K562 (cell line): ENCODE measurements around the gene PRUNE1. TPM values are rescaled to one million over a fixed set of nuclear protein-coding genes. Genes with fewer than 3 reads are reported as not detected.

ENCODE experiments used
- CHD4 ChIP-seq: fragments of 200-600 bp; sonication (generic); IDR thresholded peaks from 3 replicates; pipeline ENCODE4 v1.6.1; 2012; ENCODE audit warnings: low read depth, mild to moderate bottlenecking, mixed read lengths, low read length, inconsistent platforms; ENCODE audit not compliant: insufficient read depth, insufficient replicate concordance, poor library complexity, severe bottlenecking
- CREB3L1 ChIP-seq: fragments of 450-650 bp; IDR thresholded peaks from 2 replicates; pipeline ENCODE4 v1.6.1; 2014; ENCODE audit warnings: low read depth, mild to moderate bottlenecking, moderate library complexity, borderline replicate concordance
- EWSR1 ChIP-seq: fragments of 450-650 bp; IDR thresholded peaks from 2 replicates; pipeline ENCODE4 v1.6.1; 2018; ENCODE audit warnings: borderline replicate concordance, mild to moderate bottlenecking, low read depth, moderate library complexity; ENCODE audit not compliant: partially characterized antibody
- GATAD2B ChIP-seq: fragments of 450-650 bp; IDR thresholded peaks from 2 replicates; pipeline ENCODE4 v1.6.1; 2017; ENCODE audit warnings: mild to moderate bottlenecking, borderline replicate concordance
- HLTF ChIP-seq: fragments of 450-650 bp; IDR thresholded peaks from 2 replicates; pipeline ENCODE4 v1.6.1; 2016
- KLF10 ChIP-seq: fragments of 250-450 bp; sonication (Bioruptor Pico); IDR thresholded peaks from 2 replicates; pipeline ENCODE4 v1.6.1; 2021; ENCODE audit warnings: matching md5 sums
- NR2C2 ChIP-seq, 2 experiments: fragments of 200-800 bp in 1 of 2; sonication (Bioruptor generic) in 1 of 2; sonication (generic) in 1 of 2; formaldehyde crosslinking in 1 of 2; IDR thresholded peaks; 2 replicates each; pipeline versions ENCODE4 v1.6.1 to v1.8.0; 2016 to 2022; ENCODE audit warnings: mild to moderate bottlenecking in 1 of 2, missing compliant biosample characterization in 1 of 2, missing genetic modification characterization in 1 of 2, missing genetic modification reagents in 1 of 2
- PHF20 ChIP-seq: fragments of 450-650 bp; IDR thresholded peaks from 2 replicates; pipeline ENCODE4 v1.6.1; 2018; ENCODE audit not compliant: partially characterized antibody
- POLR2G ChIP-seq: fragments of 200-400 bp; formaldehyde crosslinking; IDR thresholded peaks from 2 replicates; pipeline ENCODE4 v1.6.1; 2017; ENCODE audit warnings: low read depth, mild to moderate bottlenecking, antibody characterized with exemption, low read length, moderate library complexity
- RUNX1 ChIP-seq: sonication (generic); IDR thresholded peaks from 2 replicates; pipeline ENCODE4 v1.6.1; 2016; ENCODE audit warnings: antibody characterized with exemption, low read depth
- SAFB2 ChIP-seq: fragments of 200-400 bp; formaldehyde crosslinking; IDR thresholded peaks from 2 replicates; pipeline ENCODE4 v1.6.1; 2018; ENCODE audit warnings: borderline replicate concordance, low read length, low read depth, moderate library complexity; ENCODE audit not compliant: severe bottlenecking
- SNIP1 ChIP-seq: fragments of 450-650 bp; IDR thresholded peaks from 2 replicates; pipeline ENCODE4 v1.7.1; 2017; ENCODE audit warnings: low read depth, mild to moderate bottlenecking
- TBP ChIP-seq: optimal IDR thresholded peaks from 2 replicates; pipeline ENCODE3; 2011; ENCODE audit warnings: low read depth, low read length, improper control_type of control experiment
- ZNF347 ChIP-seq: fragments of 450-650 bp; formaldehyde crosslinking; IDR thresholded peaks from 2 replicates; pipeline ENCODE4 v1.4.0; 2020; ENCODE audit warnings: low read depth, mild to moderate bottlenecking, moderate library complexity
- ZSCAN29 ChIP-seq: fragments of 450-650 bp; IDR thresholded peaks from 2 replicates; pipeline ENCODE4 v1.6.1; 2017
- ZSCAN32 ChIP-seq: fragments of 450-650 bp; formaldehyde crosslinking; IDR thresholded peaks from 2 replicates; pipeline ENCODE4 v1.4.0; 2020; ENCODE audit warnings: mild to moderate bottlenecking, moderate library complexity
- polyA plus RNA-seq, 8 experiments: library from polyadenylated mRNA; depleted of rRNA in 4 of 8; stranded (reverse) in 5 of 8; unstranded in 3 of 8; fragments of >200 nt; fragmentation: Nextera tagmentation in 2 of 8; fragmentation: Illumina TruSeq in 1 of 8; extraction: Ambion mirVana in 2 of 8; extraction: Trizol in 1 of 8; gene quantifications; 2 replicates each; pipeline versions ENCODE4 v1.2.1 to v1.2.3, GENCODE V29; 2011 to 2014; ENCODE audit warnings: inconsistent platforms in 1 of 8, missing spikeins in 1 of 8
- total RNA-seq, 7 experiments: library from RNA; depleted of rRNA in 6 of 7; stranded (reverse); fragments of >200 nt in 6 of 7; fragmentation: Illumina TruSeq in 2 of 7; extraction: Trizol in 2 of 7; gene quantifications; 2 replicates each; pipeline versions ENCODE4 v1.2.1 to v1.2.3, GENCODE V29; 2011 to 2021; ENCODE audit warnings: low replicate concordance in 1 of 7
- TF ChIP-seq, protein P1 (sequence below): fragments of 450-650 bp; IDR thresholded peaks from 2 replicates; pipeline ENCODE4 v1.6.1; 2016; ENCODE audit warnings: mild to moderate bottlenecking, moderate library complexity

Gene PRUNE1
- total and polyA plus RNA-seq, 9 of the 15 experiments (the other 6 are each of a cell fraction or from before 2014, with no cell fraction given), result 16.7 to 48.3 (median 26.2) TPM

DNA sequence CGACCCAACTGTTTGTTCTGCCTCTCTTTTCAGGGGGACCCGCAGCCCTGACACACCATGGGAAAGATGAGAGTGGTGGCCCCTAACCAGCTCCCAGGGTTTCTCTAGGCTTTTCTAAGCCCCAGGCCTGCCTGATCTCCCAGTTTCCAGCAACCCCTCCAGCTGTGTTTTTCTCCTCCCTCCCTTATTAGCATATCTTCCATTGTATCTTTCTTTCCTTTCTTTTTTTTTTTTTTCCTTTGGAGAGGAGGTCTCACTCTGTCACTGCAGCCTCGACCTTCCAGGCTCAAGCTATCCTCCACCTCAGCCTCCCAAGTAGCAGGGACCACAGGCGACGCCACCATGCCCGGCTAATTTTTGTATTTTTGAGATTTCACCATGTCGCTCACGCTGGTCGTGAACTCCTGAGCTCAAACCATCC lies 31.8 kb upstream of the PRUNE1 start (continued):
- TF ChIP-seq ZSCAN29, result 0 out of 2 replicates have a peak, but pooled peaks have one; percentile 11
- no peak for TF ChIP-seq EWSR1
- no peak for TF ChIP-seq PHF20
- no peak for TF ChIP-seq NR2C2 (CRISPR knock-in tag; IDR thresholded peaks at IDR 0.05)
- TF ChIP-seq NR2C2 (tag; IDR thresholded peaks at IDR 0.05), result no peak
- no peak for TF ChIP-seq GATAD2B
- no peak for TF ChIP-seq CREB3L1
- TF ChIP-seq, protein P1, sequence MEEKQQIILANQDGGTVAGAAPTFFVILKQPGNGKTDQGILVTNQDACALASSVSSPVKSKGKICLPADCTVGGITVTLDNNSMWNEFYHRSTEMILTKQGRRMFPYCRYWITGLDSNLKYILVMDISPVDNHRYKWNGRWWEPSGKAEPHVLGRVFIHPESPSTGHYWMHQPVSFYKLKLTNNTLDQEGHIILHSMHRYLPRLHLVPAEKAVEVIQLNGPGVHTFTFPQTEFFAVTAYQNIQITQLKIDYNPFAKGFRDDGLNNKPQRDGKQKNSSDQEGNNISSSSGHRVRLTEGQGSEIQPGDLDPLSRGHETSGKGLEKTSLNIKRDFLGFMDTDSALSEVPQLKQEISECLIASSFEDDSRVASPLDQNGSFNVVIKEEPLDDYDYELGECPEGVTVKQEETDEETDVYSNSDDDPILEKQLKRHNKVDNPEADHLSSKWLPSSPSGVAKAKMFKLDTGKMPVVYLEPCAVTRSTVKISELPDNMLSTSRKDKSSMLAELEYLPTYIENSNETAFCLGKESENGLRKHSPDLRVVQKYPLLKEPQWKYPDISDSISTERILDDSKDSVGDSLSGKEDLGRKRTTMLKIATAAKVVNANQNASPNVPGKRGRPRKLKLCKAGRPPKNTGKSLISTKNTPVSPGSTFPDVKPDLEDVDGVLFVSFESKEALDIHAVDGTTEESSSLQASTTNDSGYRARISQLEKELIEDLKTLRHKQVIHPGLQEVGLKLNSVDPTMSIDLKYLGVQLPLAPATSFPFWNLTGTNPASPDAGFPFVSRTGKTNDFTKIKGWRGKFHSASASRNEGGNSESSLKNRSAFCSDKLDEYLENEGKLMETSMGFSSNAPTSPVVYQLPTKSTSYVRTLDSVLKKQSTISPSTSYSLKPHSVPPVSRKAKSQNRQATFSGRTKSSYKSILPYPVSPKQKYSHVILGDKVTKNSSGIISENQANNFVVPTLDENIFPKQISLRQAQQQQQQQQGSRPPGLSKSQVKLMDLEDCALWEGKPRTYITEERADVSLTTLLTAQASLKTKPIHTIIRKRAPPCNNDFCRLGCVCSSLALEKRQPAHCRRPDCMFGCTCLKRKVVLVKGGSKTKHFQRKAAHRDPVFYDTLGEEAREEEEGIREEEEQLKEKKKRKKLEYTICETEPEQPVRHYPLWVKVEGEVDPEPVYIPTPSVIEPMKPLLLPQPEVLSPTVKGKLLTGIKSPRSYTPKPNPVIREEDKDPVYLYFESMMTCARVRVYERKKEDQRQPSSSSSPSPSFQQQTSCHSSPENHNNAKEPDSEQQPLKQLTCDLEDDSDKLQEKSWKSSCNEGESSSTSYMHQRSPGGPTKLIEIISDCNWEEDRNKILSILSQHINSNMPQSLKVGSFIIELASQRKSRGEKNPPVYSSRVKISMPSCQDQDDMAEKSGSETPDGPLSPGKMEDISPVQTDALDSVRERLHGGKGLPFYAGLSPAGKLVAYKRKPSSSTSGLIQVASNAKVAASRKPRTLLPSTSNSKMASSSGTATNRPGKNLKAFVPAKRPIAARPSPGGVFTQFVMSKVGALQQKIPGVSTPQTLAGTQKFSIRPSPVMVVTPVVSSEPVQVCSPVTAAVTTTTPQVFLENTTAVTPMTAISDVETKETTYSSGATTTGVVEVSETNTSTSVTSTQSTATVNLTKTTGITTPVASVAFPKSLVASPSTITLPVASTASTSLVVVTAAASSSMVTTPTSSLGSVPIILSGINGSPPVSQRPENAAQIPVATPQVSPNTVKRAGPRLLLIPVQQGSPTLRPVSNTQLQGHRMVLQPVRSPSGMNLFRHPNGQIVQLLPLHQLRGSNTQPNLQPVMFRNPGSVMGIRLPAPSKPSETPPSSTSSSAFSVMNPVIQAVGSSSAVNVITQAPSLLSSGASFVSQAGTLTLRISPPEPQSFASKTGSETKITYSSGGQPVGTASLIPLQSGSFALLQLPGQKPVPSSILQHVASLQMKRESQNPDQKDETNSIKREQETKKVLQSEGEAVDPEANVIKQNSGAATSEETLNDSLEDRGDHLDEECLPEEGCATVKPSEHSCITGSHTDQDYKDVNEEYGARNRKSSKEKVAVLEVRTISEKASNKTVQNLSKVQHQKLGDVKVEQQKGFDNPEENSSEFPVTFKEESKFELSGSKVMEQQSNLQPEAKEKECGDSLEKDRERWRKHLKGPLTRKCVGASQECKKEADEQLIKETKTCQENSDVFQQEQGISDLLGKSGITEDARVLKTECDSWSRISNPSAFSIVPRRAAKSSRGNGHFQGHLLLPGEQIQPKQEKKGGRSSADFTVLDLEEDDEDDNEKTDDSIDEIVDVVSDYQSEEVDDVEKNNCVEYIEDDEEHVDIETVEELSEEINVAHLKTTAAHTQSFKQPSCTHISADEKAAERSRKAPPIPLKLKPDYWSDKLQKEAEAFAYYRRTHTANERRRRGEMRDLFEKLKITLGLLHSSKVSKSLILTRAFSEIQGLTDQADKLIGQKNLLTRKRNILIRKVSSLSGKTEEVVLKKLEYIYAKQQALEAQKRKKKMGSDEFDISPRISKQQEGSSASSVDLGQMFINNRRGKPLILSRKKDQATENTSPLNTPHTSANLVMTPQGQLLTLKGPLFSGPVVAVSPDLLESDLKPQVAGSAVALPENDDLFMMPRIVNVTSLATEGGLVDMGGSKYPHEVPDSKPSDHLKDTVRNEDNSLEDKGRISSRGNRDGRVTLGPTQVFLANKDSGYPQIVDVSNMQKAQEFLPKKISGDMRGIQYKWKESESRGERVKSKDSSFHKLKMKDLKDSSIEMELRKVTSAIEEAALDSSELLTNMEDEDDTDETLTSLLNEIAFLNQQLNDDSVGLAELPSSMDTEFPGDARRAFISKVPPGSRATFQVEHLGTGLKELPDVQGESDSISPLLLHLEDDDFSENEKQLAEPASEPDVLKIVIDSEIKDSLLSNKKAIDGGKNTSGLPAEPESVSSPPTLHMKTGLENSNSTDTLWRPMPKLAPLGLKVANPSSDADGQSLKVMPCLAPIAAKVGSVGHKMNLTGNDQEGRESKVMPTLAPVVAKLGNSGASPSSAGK, result no peak
- no peak for TF ChIP-seq KLF10 (CRISPR knock-in tag)
- no peak for TF ChIP-seq POLR2G
- TF ChIP-seq TBP, result peak; percentile 6
- TF ChIP-seq SAFB2, result no peak
- no peak for TF ChIP-seq SNIP1
- TF ChIP-seq HLTF, result no peak
- TF ChIP-seq RUNX1, result no peak
- TF ChIP-seq ZSCAN32 (CRISPR knock-in tag), result no peak
- TF ChIP-seq CHD4, result no peak
- TF ChIP-seq ZNF347 (CRISPR knock-in tag), result no peak
